PC-3 (cell line): ENCODE measurements around the gene DIS3L2. TPM values are rescaled to one million over a fixed set of nuclear protein-coding genes. Genes with fewer than 3 reads are reported as not detected.

ENCODE experiments used
- ATAC-seq: fragments of 200-7000 bp; cut with Tn5 transposase; 2 replicates; pipeline ENCODE4 v1.9.1; 2020; ENCODE audit warnings: mild to moderate bottlenecking, moderate library complexity
- Bru-seq: library from RNA; stranded (reverse); fragments of 400-500 nt; gene quantifications from one replicate; lab custom pipeline; 2021; lab: Mats Ljungman, UMichigan
- BruChase-seq, 2 experiments: library from RNA; stranded (reverse); fragments of 400-500 nt; gene quantifications; one replicate each; lab custom pipeline; 2021; lab: Mats Ljungman, UMichigan
- BruUV-seq: library from RNA; stranded (reverse); fragments of 400-500 nt; replicated peaks from 2 replicates; lab custom pipeline; 2021; lab: Mats Ljungman, UMichigan
- CTCF ChIA-PET: fragments of 300-600 bp; sonication (Branson Sonifier 250); formaldehyde crosslinking; loops from one replicate; lab custom pipeline; 2022; ENCODE audit warnings: antibody characterized with exemption; lab: Charles Lee
- POLR2A ChIA-PET: fragments of 300-600 bp; sonication (Branson Sonifier 250); formaldehyde crosslinking; loops from one replicate; lab custom pipeline; 2022; ENCODE audit warnings: antibody characterized with exemption; ENCODE audit not compliant: unreplicated experiment; lab: Charles Lee
- DNase-seq: peaks from one replicate; pipeline ENCODE4 v3.0.0-alpha.2; 2015
- H2AFZ ChIP-seq: fragments of 300-600 bp; sonication (generic); 2 replicates; pipeline ENCODE4 v1.6.0; 2016; ENCODE audit warnings: antibody characterized with exemption, low read length
- H3F3A ChIP-seq: fragments of 300-600 bp; sonication (generic); one replicate; pipeline ENCODE4 v1.6.0; 2017; ENCODE audit warnings: antibody characterized with exemption, low read length, control low read depth, mild to moderate bottlenecking; ENCODE audit not compliant: unreplicated experiment
- H3K27ac ChIP-seq: fragments of 300-600 bp; sonication (generic); 2 replicates; pipeline ENCODE4 v1.5.1; 2016; ENCODE audit warnings: mild to moderate bottlenecking, low read length
- H3K27me3 ChIP-seq: fragments of 300-600 bp; sonication (generic); 2 replicates; pipeline ENCODE4 v1.6.1; 2016; ENCODE audit warnings: low read length, mixed read lengths
- H3K36me3 ChIP-seq: fragments of 300-600 bp; sonication (generic); 2 replicates; pipeline ENCODE4 v1.6.1; 2016; ENCODE audit warnings: low read depth, mixed run types, low read length, mixed read lengths
- H3K4me1 ChIP-seq: fragments of 300-600 bp; sonication (generic); 2 replicates; pipeline ENCODE4 v1.5.1; 2016; ENCODE audit warnings: low read length; ENCODE audit not compliant: insufficient read depth
- H3K4me2 ChIP-seq: fragments of 300-600 bp; sonication (generic); 2 replicates; pipeline ENCODE4 v1.6.0; 2016; ENCODE audit warnings: low read length
- H3K4me3 ChIP-seq: fragments of 300-600 bp; sonication (generic); 2 replicates; pipeline ENCODE4 v1.5.1; 2016; ENCODE audit warnings: mild to moderate bottlenecking, low read length, mixed read lengths
- H3K79me2 ChIP-seq: fragments of 300-600 bp; sonication (generic); 2 replicates; pipeline ENCODE4 v1.6.1; 2017; ENCODE audit warnings: low read length, mixed read lengths
- H3K9ac ChIP-seq: fragments of 300-600 bp; sonication (generic); 2 replicates; pipeline ENCODE4 v1.6.0; 2016; ENCODE audit warnings: mild to moderate bottlenecking, low read length
- H3K9me2 ChIP-seq: fragments of 300-600 bp; sonication (generic); replicated peaks from 2 replicates; pipeline ENCODE4 v1.6.1; 2016; ENCODE audit warnings: mixed run types, low read length, mixed read lengths
- H3K9me3 ChIP-seq: fragments of 300-600 bp; sonication (generic); 2 replicates; pipeline ENCODE4 v1.6.1; 2016; ENCODE audit warnings: low read length, mixed read lengths
- H4K20me1 ChIP-seq: fragments of 300-600 bp; sonication (generic); 2 replicates; pipeline ENCODE4 v1.6.1; 2016; ENCODE audit warnings: low read length, mixed read lengths
- EZH2 ChIP-seq: fragments of 300-600 bp; sonication (generic); IDR thresholded peaks from one replicate; pipeline ENCODE4 v1.6.1; 2017; ENCODE audit warnings: antibody characterized with exemption, mild to moderate bottlenecking, low read length; ENCODE audit not compliant: unreplicated experiment
- EZH2phosphoT487 ChIP-seq: fragments of 300-600 bp; sonication (generic); IDR thresholded peaks from 2 replicates; pipeline ENCODE4 v1.6.1; 2018; ENCODE audit warnings: mild to moderate bottlenecking, antibody characterized with exemption, low read length, borderline replicate concordance
- intact Hi-C: fragments of 100-400 bp; cut with micrococcal nuclease; formaldehyde crosslinking; loops from 2 replicates; pipeline ENCODE4 v1.9.0; 2023
- long read RNA-seq: library from polyadenylated mRNA; unstranded; transcript quantifications from one replicate; pipeline ENCODE4 v2.0.0, GENCODE V29; 2021; ENCODE audit not compliant: unreplicated experiment
- total RNA-seq: library from RNA; depleted of rRNA; stranded (reverse); fragments of >200 nt; gene quantifications from 2 replicates; pipeline ENCODE4 v1.2.3, GENCODE V29; 2014; rRNA removed
- TF ChIP-seq, protein P1 (sequence below): fragments of 300-600 bp; sonication (generic); conservative IDR thresholded peaks from 2 replicates; pipeline ENCODE4 v1.5.1; 2017; ENCODE audit warnings: antibody characterized with exemption, low read depth, mild to moderate bottlenecking, low read length

DIS3L2 gene, protein sequence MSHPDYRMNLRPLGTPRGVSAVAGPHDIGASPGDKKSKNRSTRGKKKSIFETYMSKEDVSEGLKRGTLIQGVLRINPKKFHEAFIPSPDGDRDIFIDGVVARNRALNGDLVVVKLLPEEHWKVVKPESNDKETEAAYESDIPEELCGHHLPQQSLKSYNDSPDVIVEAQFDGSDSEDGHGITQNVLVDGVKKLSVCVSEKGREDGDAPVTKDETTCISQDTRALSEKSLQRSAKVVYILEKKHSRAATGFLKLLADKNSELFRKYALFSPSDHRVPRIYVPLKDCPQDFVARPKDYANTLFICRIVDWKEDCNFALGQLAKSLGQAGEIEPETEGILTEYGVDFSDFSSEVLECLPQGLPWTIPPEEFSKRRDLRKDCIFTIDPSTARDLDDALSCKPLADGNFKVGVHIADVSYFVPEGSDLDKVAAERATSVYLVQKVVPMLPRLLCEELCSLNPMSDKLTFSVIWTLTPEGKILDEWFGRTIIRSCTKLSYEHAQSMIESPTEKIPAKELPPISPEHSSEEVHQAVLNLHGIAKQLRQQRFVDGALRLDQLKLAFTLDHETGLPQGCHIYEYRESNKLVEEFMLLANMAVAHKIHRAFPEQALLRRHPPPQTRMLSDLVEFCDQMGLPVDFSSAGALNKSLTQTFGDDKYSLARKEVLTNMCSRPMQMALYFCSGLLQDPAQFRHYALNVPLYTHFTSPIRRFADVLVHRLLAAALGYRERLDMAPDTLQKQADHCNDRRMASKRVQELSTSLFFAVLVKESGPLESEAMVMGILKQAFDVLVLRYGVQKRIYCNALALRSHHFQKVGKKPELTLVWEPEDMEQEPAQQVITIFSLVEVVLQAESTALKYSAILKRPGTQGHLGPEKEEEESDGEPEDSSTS
- total RNA-seq (22.8 and 24.5 TPM in 2 replicates), Bru-seq, nascent RNA (percentile 76 among the genes with signal in this experiment), BruChase-seq, experiment 1, labeled RNA remaining after a 6-hour chase (percentile 63 among the genes with signal in this experiment), BruChase-seq, experiment 2, labeled RNA remaining after a 2-hour chase (percentile 66 among the genes with signal in this experiment)
- long read RNA-seq, partial matches to known transcripts = 8 of 28 reads
- long read RNA-seq, other reads (novel, unspliced or antisense) = 16 of 28 reads

GRCh38 chr2:231961349-231962166 lies at the start of gene DIS3L2:
Gene DIS3L2, plus strand, starts transcription at chr2:231961713. Its CDS starts 53,215 bp downstream, at chr2:232014928.
- Histone ChIP-seq H3K4me1 (peaks cover 13% of the 10 kb centered on the region), H3K9me2 (no peaks in the 10 kb centered on the region), H3K4me2 (peak within 1 kb of the TSS; percentile 83), H4K20me1 (no peaks in the 10 kb centered on the region), H2AFZ (peak within 1 kb of the TSS; percentile 79), H3K27me3 (no peaks in the 10 kb centered on the region), H3K27ac (peak within 1 kb of the TSS; percentile 63), H3F3A (no peaks in the 10 kb centered on the region), H3K79me2 (peaks cover 51% of the 10 kb centered on the region), H3K36me3 (no peaks in the 10 kb centered on the region), H3K4me3 (peak within 1 kb of the TSS; percentile 89), H3K9ac (peak within 1 kb of the TSS; percentile 93), H3K9me3 (no peaks in the 10 kb centered on the region)
- BruUV-seq = no TSS peak
- ATAC-seq (peak; percentile 95), DNase-seq (peak; percentile 80)
- ChIA-PET CTCF (no interaction called here), POLR2A (interaction anchor here (0.6 to 0.7 kb wide), 2 partner anchors 166 to 662 kb away, joined by 3 to 5 read pairs; no protein-coding TSS in a partner anchor)
- no peak for TF ChIP-seq EZH2phosphoT487
- TF ChIP-seq, protein P1, sequence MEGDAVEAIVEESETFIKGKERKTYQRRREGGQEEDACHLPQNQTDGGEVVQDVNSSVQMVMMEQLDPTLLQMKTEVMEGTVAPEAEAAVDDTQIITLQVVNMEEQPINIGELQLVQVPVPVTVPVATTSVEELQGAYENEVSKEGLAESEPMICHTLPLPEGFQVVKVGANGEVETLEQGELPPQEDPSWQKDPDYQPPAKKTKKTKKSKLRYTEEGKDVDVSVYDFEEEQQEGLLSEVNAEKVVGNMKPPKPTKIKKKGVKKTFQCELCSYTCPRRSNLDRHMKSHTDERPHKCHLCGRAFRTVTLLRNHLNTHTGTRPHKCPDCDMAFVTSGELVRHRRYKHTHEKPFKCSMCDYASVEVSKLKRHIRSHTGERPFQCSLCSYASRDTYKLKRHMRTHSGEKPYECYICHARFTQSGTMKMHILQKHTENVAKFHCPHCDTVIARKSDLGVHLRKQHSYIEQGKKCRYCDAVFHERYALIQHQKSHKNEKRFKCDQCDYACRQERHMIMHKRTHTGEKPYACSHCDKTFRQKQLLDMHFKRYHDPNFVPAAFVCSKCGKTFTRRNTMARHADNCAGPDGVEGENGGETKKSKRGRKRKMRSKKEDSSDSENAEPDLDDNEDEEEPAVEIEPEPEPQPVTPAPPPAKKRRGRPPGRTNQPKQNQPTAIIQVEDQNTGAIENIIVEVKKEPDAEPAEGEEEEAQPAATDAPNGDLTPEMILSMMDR = no peak
- TF ChIP-seq EZH2 = no peak
- intact Hi-C loops = no loop called here

GRCh38 chr2:231914077-231914690 lies 47.3 kb upstream of the DIS3L2 start:
- TF ChIP-seq, protein P1 = no peak
- TF ChIP-seq EZH2 (no peak), EZH2phosphoT487 (no peak)
- ChIA-PET POLR2A (no interaction called here), CTCF (no interaction called here)
- H3K36me3 ChIP-seq = no peaks in the 10 kb centered on the region
- no peak overlapping the region for H3K4me2 ChIP-seq
- no peaks in the 10 kb centered on the region for H3K9me3 ChIP-seq
- DNase-seq (no peak), ATAC-seq (no peak)
- H3K27ac ChIP-seq = no peak overlapping the region
- no peak overlapping the region for H3K9ac ChIP-seq
- H3K27me3 ChIP-seq = no peaks in the 10 kb centered on the region
- H3F3A ChIP-seq = no peaks in the 10 kb centered on the region
- no TSS peak for BruUV-seq
- no peak overlapping the region for H3K4me3 ChIP-seq
- H4K20me1 ChIP-seq = no peaks in the 10 kb centered on the region
- no peaks in the 10 kb centered on the region for H3K79me2 ChIP-seq
- H2AFZ ChIP-seq = no peak overlapping the region
- intact Hi-C loops = no loop called here
- no peaks in the 10 kb centered on the region for H3K4me1 ChIP-seq
- no peaks in the 10 kb centered on the region for H3K9me2 ChIP-seq
